ENCODE results near the gene HADHA. TPM values are rescaled to one million over a fixed set of nuclear protein-coding genes. Genes with fewer than 3 reads are reported as not detected.

HADHA gene
- total and polyA plus RNA-seq, 2 experiments from 2014 or later = 154 to 223 TPM

GRCh38 chr2:26235089-26235488, 9.3 kb downstream of the HADHA start:
- peak in 1 of 2 donors; percentile 13 for DNase-seq (ENCODE audit: low read depth in 1 of 2, low spot score in 1 of 2)
- H3K36me3 ChIP-seq = peaks cover 71% of the 10 kb centered on the region
- H3K27ac ChIP-seq = no peak overlapping the region
- H3K4me3 ChIP-seq = no peak overlapping the region
- no peaks in the 10 kb centered on the region for H3K4me1 ChIP-seq (ENCODE audit: low read depth)
- H3K9me3 ChIP-seq (ENCODE audit: low read depth) = no peaks in the 10 kb centered on the region
- peak; percentile 33 for TF ChIP-seq CTCF (IDR thresholded peaks at IDR 0.05; ENCODE audit: low read depth, low read length)
- no peaks in the 10 kb centered on the region for H3K27me3 ChIP-seq

- H3K36me3 ChIP-seq = peaks cover 70% of the 10 kb centered on the region
Measured at GRCh38 chr2:26230806-26231205, 13.6 kb downstream of the HADHA start.

GRCh38 chr2:26229595-26229994, 14.8 kb downstream of the HADHA start:
- no peaks in the 10 kb centered on the region for H3K4me1 ChIP-seq (ENCODE audit: low read depth)
- no peak overlapping the region for H3K4me3 ChIP-seq
- no peak overlapping the region for H3K27ac ChIP-seq
- H3K36me3 ChIP-seq = peaks cover 58% of the 10 kb centered on the region
- DNase-seq (ENCODE audit: low read depth in 1 of 2, low spot score in 1 of 2) = no peak
- H3K27me3 ChIP-seq = no peaks in the 10 kb centered on the region
- no peak for TF ChIP-seq CTCF (IDR thresholded peaks at IDR 0.05; ENCODE audit: low read depth, low read length)
- no peaks in the 10 kb centered on the region for H3K9me3 ChIP-seq (ENCODE audit: low read depth)

More at GRCh38 chr2:26230806-26231205, 13.6 kb downstream of the HADHA start:
- Histone ChIP-seq H3K4me3 (no peak overlapping the region), H3K9me3 (ENCODE audit: low read depth) (no peaks in the 10 kb centered on the region), H3K27me3 (no peaks in the 10 kb centered on the region), H3K4me1 (ENCODE audit: low read depth) (no peaks in the 10 kb centered on the region), H3K27ac (no peak overlapping the region)
- no peak for DNase-seq (ENCODE audit: low read depth in 1 of 2, low spot score in 1 of 2)
- no peak for TF ChIP-seq CTCF (IDR thresholded peaks at IDR 0.05; ENCODE audit: low read depth, low read length)

- Histone ChIP-seq H3K9me3 (ENCODE audit: low read depth) (no peaks in the 10 kb centered on the region), H3K4me1 (ENCODE audit: low read depth) (no peaks in the 10 kb centered on the region), H3K36me3 (peaks cover 15% of the 10 kb centered on the region), H3K27me3 (no peaks in the 10 kb centered on the region), H3K27ac (no peak overlapping the region), H3K4me3 (no peak overlapping the region)
- no peak for DNase-seq (ENCODE audit: low read depth in 1 of 2, low spot score in 1 of 2)
- TF ChIP-seq CTCF (IDR thresholded peaks at IDR 0.05; ENCODE audit: low read depth, low read length) = no peak
Measured at GRCh38 chr2:26224095-26224494, 20.3 kb downstream of the HADHA start.

- no peak for DNase-seq (ENCODE audit: low read depth in 1 of 2, low spot score in 1 of 2)
- Histone ChIP-seq H3K27me3 (no peaks in the 10 kb centered on the region), H3K9me3 (ENCODE audit: low read depth) (no peaks in the 10 kb centered on the region), H3K36me3 (peaks cover 5% of the 10 kb centered on the region), H3K4me3 (no peak overlapping the region), H3K27ac (no peak overlapping the region), H3K4me1 (ENCODE audit: low read depth) (no peaks in the 10 kb centered on the region)
- no peak for TF ChIP-seq CTCF (IDR thresholded peaks at IDR 0.05; ENCODE audit: low read depth, low read length)
Measured at GRCh38 chr2:26223018-26223417, 21.4 kb downstream of the HADHA start.

- Histone ChIP-seq H3K4me3 (no peak overlapping the region), H3K27ac (no peak overlapping the region), H3K36me3 (peaks cover 20% of the 10 kb centered on the region), H3K27me3 (no peaks in the 10 kb centered on the region), H3K4me1 (ENCODE audit: low read depth) (no peaks in the 10 kb centered on the region), H3K9me3 (ENCODE audit: low read depth) (no peaks in the 10 kb centered on the region)
- DNase-seq (ENCODE audit: low read depth in 1 of 2, low spot score in 1 of 2) = no peak
- no peak for TF ChIP-seq CTCF (IDR thresholded peaks at IDR 0.05; ENCODE audit: low read depth, low read length)
Measured at GRCh38 chr2:26217720-26218119, 26.7 kb downstream of the HADHA start.
